ENCODE results near the gene SLC9A9.

Gene SLC9A9

DNA sequence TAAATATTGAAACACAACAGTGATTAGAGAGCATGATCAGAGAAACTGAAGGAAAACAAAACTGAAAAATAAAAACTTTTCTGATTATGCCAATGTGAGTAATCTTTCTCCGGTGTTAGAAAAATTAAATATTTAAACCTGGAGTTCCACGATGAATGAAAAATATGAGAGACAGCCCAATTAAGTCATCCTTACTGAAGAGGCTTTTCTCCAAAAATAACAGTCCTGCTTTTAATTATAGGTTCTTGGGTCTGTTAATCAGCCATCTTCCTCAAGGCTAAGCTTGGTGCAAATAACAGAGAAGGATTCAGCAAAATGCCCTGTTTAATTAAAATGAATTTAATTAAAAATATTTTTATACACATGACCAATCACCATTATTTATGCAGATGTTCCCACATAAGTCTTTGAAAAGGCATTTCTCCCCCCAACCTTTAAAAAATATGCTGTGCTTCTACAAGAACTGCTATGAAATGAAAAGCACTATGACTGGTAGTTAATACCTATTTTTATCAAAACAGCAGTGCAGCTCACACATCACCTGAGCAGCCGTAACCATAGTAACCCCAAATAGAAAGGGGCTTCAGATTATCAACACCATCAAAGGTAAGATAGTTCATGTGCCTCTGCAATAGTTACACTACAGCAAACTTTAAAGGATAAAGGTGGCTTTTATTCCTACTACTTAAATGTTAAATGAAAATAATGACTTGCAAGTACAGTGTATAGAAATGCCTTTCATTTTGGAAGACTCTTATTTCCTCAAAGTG lies 175.7 kb downstream of the SLC9A9 start:
- Mint-ChIP-seq H3K27me3 (no peaks in the 10 kb centered on the region), H3K27ac (peak overlapping the region in 1 of 2 donors; percentile 22)

DNA sequence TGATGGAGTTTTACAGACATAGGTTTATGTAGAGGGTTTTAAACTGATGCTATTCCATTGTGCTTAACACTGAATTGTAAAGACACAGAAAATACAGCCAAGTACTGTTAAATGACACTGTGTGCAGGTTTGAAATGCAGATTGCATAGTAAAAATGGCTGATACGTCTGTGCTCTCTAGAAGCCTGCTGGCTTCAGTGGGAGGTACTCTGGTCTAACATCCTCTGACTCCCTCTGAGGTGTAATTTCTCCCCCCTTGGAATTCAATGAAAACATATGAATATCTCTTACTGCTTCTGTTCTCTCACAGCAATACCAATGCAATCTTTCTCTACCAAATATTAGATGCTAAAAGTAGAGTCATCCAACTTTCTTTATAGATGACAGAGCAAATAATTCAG lies 176.6 kb downstream of the SLC9A9 start:
- Mint-ChIP-seq H3K27me3 (no peaks in the 10 kb centered on the region), H3K27ac (no peak overlapping the region), H3K9me3 (no peaks in the 10 kb centered on the region), H3K4me3 (no peak overlapping the region), H3K4me1 (peaks cover 26% of the 10 kb centered on the region)
- ATAC-seq = no peak
- no peak for DNase-seq

More for the DNA sequence above, 175.7 kb downstream of the SLC9A9 start:
- DNase-seq (no peak), ATAC-seq (no peak)
- H3K4me3 Mint-ChIP-seq = no peak overlapping the region
- H3K4me1 Mint-ChIP-seq = peaks cover 26% of the 10 kb centered on the region
- no peaks in the 10 kb centered on the region for H3K9me3 Mint-ChIP-seq

DNA sequence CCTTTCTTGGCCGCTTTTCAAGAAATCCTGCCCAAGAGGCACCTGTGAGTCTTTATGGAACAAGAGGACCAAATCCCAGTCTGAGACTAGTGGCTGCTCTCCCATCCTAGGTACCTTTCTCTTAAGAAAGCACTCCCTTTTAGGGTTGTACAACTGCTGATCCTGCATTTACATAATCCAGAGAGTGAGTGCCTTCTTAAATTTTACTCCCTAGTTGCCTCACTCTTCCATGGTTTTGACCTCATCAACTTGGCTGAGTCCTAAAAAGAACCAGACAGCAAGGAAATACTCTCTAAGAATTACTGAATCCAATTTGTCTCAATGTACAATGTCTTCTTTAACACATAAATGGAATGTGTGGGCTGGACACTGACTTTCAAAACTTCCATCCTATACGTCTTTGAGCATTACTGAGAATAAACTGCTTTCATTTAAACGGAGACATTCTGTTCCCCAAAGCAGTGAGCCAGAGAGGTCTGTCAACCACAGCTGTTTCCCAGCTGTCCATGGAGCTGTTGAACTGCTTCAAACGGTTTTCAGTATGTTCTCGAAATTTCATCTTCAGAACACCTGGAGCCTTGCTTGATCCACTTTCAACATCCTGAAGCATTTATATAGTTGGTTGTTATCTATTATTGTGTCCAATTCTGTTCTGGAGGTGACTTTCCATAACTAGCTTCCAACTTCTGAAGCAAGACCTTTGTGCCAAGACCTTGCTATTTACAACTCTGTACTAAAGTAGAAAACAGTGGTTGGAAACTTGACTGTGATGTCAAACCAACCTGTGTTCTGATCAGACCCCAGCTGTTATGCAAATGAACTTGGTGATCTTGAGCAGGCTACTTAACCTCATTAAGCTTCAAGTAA lies 179.1 kb downstream of the SLC9A9 start:
- ATAC-seq (peak; percentile 84), DNase-seq (no peak)
- Mint-ChIP-seq H3K4me3 (peak overlapping the region; percentile 5 to 53), H3K4me1 (peaks cover 23% of the 10 kb centered on the region), H3K27me3 (no peaks in the 10 kb centered on the region), H3K9me3 (peaks cover 0 to 7% of the 10 kb centered on the region in 2 donors), H3K27ac (no peak overlapping the region)

DNA sequence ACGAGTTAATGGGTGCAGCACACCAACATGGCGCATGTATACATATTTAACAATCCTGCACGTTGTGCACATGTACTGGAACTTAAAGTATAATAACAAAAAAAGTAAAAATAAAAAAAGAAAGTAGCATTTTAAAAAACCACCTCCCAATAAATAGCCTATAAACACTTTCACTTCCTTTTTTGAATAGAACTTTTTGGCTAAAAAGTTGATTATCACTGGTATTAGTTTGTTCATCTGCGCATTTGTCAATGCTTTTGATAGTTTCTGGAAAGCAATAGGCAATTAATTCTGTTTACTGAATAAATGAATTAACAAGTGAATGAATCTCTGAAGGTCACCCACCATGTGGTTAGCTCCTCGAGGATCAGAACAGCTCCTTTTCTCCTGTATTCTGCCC lies 179.9 kb downstream of the SLC9A9 start:
- Mint-ChIP-seq H3K9me3 (peaks cover 0 to 11% of the 10 kb centered on the region in 2 donors), H3K27me3 (no peaks in the 10 kb centered on the region), H3K4me1 (peaks cover 19% of the 10 kb centered on the region), H3K4me3 (no peak overlapping the region), H3K27ac (no peak overlapping the region)
- ATAC-seq (no peak), DNase-seq (no peak)

DNA sequence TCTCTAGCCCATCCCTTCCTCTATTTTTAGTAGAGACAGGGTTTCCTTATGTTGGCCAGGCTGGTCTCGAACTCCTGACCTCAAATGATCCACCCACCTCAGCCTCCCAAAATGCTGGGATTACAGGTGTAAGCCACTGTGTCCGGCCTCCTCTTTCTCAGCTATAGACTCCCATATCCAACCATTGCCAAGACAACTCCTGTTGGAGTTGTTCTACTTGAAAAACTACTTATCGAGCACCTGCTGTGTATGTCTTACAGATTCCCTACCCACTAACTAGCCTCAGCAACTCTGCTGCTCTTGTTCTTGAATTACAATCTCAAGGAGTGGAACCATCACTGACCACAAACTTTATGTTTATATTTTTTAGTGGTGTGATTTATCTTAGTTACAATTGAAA lies 186.6 kb downstream of the SLC9A9 start:
- Mint-ChIP-seq H3K4me3 (no peak overlapping the region), H3K4me1 (no peaks in the 10 kb centered on the region), H3K9me3 (peaks cover 0 to 12% of the 10 kb centered on the region in 2 donors), H3K27ac (no peak overlapping the region), H3K27me3 (no peaks in the 10 kb centered on the region)
- no peak for DNase-seq
- ATAC-seq = no peak

DNA sequence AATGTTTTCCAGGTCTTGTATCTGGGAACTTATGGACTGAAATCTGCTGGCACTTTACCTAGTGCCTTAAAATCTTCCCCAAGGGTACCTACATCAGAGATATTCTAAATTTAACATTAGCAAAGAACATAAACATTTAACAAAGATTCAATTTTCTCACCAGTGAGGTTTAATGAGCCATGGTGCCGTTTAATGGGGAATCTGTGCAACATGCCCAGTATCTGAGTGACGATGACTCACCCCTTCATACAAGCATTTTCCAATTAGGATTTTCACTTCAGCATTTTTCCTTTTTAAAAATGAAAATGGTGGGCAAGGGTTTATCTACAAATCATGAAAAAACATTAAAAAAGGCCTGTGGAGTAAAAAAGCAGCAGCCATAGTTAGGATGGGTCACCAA lies 189.4 kb downstream of the SLC9A9 start:
- no peaks in the 10 kb centered on the region for H3K4me1 Mint-ChIP-seq
- DNase-seq (no peak), ATAC-seq (no peak)
- H3K27me3 Mint-ChIP-seq = no peaks in the 10 kb centered on the region
- H3K4me3 Mint-ChIP-seq = no peak overlapping the region
- no peak overlapping the region for H3K27ac Mint-ChIP-seq
- peaks cover 0 to 5% of the 10 kb centered on the region in 2 donors for H3K9me3 Mint-ChIP-seq

DNA sequence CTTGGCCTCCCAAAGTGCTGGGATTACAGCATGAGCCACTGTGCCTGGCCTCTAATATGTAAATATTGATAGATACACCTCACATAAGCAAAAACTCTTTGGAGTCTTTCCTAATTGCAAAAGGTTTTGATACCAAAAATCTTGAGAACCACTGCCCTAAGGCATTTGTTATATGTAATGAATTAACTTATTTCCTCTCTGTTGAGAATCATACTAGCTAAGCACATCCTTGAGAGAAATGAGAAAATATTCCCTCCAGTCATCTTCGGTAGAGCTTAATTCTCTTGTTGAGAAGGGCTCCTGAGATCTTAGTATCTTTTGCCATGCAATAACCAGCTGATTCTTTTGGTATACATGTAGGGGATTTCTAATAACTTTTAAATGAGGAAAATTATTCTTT lies 190.2 kb downstream of the SLC9A9 start:
- ATAC-seq = no peak
- DNase-seq = no peak
- no peaks in the 10 kb centered on the region for H3K4me1 Mint-ChIP-seq
- no peaks in the 10 kb centered on the region for H3K9me3 Mint-ChIP-seq
- no peaks in the 10 kb centered on the region for H3K27me3 Mint-ChIP-seq
- H3K27ac Mint-ChIP-seq = no peak overlapping the region
- H3K4me3 Mint-ChIP-seq = no peak overlapping the region

DNA sequence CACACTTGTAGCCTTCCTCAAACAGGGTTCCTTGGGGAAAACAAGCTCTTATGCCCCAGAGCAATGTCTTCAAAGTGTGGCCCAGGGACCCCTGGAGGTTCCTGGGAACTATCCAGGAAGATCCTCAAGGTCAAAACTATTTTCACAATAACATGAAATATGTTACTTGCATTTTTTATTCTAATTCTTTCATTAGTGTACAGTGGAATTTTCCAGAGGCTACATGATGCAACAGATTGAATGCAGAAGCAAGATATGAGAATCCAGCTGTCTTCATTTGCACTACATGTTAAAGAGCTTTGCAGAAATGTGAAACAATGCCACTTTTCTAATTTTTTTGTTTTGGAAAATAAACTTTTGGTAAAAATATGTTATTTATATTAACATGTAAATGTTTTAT lies 190.9 kb downstream of the SLC9A9 start:
- ATAC-seq = no peak
- DNase-seq = no peak
- H3K27ac Mint-ChIP-seq = no peak overlapping the region
- H3K4me1 Mint-ChIP-seq = no peaks in the 10 kb centered on the region
- H3K4me3 Mint-ChIP-seq = no peak overlapping the region
- H3K27me3 Mint-ChIP-seq = no peaks in the 10 kb centered on the region
- no peaks in the 10 kb centered on the region for H3K9me3 Mint-ChIP-seq

DNA sequence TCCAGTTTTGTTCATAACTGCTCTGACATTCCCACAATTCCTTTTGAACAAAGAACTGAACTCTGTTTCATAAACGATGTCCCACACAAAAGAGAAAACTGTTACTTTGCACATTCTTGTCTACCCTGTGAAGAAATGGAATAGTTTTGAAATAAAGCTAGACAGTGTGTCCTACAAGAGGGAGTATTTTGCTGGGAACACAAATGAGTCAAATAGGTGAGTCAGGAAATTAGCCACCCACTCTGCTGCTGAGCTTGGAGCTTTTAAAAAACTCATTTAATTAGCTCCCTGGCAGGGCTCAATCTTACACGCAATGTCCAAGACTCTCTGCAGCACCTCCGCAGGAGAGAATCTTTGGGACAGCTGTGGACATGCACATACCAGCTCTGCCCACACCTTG lies 193.4 kb downstream of the SLC9A9 start:
- Mint-ChIP-seq H3K4me3 (no peak overlapping the region), H3K9me3 (no peaks in the 10 kb centered on the region), H3K4me1 (no peaks in the 10 kb centered on the region), H3K27me3 (no peaks in the 10 kb centered on the region), H3K27ac (no peak overlapping the region)
- no peak for ATAC-seq
- DNase-seq = no peak

DNA sequence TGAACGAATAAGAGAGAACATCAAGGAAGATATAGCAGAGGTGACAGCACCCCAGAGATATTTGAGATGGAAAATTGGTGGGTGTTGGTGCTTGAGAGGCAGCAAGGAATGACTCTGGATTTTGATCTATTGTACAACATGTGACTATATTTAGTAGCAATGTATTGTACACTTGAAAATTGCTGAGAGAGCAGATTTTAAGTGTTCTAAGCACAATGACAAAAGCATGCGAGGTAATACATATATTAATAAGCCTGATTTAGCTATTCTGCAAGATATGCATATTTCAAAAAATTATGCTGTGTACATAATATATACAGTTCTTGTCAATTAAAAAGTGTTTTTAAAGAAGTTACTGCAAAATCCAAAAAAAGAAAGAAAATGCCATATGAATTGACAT lies 194.3 kb downstream of the SLC9A9 start:
- Mint-ChIP-seq H3K9me3 (no peaks in the 10 kb centered on the region), H3K27ac (no peak overlapping the region), H3K4me3 (no peak overlapping the region), H3K4me1 (no peaks in the 10 kb centered on the region), H3K27me3 (no peaks in the 10 kb centered on the region)
- no peak for ATAC-seq
- no peak for DNase-seq

DNA sequence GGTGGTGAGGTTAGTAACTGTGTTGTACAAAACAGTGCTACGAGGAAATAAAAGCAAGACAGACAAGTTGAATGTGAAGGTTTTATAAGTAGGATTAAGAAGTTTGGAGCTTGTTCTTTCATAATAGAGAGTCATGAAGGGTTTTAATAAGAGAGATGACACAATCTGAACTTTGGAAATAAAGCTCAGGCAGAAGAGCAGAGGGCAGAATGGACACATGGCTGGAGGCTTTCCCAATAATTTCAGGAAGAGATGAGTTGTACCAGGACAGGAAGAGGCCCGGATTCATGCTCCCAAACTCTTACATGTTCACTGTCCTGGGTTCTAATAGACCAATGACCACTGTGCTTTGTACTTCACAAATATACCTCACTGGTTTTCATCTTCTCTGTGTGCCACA lies 194.8 kb downstream of the SLC9A9 start:
- DNase-seq (no peak), ATAC-seq (no peak)
- no peak overlapping the region for H3K27ac Mint-ChIP-seq

DNA sequence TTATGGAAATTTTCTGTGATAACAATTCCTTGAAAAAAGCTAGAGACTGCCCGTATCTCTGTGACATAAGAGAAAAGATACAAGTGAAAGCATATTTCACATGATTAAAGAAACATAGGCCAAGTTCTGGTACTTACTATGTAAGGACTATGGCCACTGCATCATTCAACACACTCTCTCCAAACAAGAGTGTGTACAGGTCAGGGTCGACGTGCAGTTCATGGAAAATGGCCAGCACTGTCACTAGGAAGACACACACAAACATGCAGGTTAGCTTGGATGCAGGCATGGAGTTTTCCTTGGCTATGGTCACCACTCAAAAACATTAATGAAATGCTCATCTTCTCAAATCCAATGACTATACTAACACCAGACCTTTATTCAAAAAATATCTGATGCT lies 196.2 kb downstream of the SLC9A9 start:
- DNase-seq (no peak), ATAC-seq (no peak)
- H3K9me3 Mint-ChIP-seq = no peaks in the 10 kb centered on the region
- H3K4me3 Mint-ChIP-seq = no peak overlapping the region
- no peak overlapping the region for H3K27ac Mint-ChIP-seq
- H3K4me1 Mint-ChIP-seq = no peaks in the 10 kb centered on the region
- H3K27me3 Mint-ChIP-seq = no peaks in the 10 kb centered on the region

More for the DNA sequence above, 194.8 kb downstream of the SLC9A9 start:
- Mint-ChIP-seq H3K9me3 (no peaks in the 10 kb centered on the region), H3K4me1 (no peaks in the 10 kb centered on the region), H3K4me3 (no peak overlapping the region), H3K27me3 (no peaks in the 10 kb centered on the region)

DNA sequence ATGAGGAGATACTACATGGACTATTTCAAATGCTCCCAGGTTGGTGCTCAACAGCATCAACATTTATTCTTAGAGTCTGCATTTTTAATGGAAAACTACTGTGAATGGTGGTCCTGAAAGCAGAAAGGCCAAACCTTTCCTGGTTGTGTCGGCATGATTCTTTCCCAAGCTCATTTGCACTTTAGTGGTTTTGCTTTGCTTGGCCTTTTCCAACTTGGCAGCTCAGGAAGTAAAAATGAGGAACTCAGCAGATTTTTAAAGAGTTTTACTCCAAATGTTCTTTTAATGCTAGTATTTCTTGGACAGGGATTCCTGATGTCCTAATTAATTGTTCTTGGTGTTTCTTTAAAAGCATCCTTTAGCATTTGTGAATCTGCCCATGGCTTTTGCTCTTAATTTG lies 197.4 kb downstream of the SLC9A9 start:
- H3K4me3 Mint-ChIP-seq = no peak overlapping the region
- H3K27me3 Mint-ChIP-seq = no peaks in the 10 kb centered on the region
- no peaks in the 10 kb centered on the region for H3K4me1 Mint-ChIP-seq
- no peaks in the 10 kb centered on the region for H3K9me3 Mint-ChIP-seq
- ATAC-seq = no peak
- no peak for DNase-seq
- H3K27ac Mint-ChIP-seq = no peak overlapping the region

DNA sequence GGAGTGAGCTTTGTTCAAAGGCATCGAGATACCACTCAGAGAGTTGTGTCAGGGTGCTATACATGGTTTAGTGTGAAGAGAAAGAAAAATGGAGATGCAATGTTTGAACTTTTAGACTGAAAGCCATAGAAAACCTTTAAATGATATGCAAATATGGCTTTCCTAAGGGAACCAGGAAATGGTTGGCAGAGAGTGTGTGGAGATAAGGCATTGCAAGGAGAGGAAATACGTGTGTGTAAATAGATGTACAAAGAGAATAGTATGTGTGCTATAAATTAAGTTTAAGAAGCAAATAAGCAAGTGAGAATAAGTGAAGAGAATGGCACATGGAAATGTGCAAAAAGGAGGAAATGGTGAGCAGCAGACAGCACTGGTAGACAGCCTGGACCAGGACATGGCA lies 198.1 kb downstream of the SLC9A9 start:
- no peak for DNase-seq
- peak overlapping the region in 1 of 2 donors; percentile 29 for H3K27ac Mint-ChIP-seq
- no peaks in the 10 kb centered on the region for H3K4me1 Mint-ChIP-seq
- no peaks in the 10 kb centered on the region for H3K27me3 Mint-ChIP-seq
- no peak overlapping the region for H3K4me3 Mint-ChIP-seq
- ATAC-seq = no peak
- no peaks in the 10 kb centered on the region for H3K9me3 Mint-ChIP-seq

DNA sequence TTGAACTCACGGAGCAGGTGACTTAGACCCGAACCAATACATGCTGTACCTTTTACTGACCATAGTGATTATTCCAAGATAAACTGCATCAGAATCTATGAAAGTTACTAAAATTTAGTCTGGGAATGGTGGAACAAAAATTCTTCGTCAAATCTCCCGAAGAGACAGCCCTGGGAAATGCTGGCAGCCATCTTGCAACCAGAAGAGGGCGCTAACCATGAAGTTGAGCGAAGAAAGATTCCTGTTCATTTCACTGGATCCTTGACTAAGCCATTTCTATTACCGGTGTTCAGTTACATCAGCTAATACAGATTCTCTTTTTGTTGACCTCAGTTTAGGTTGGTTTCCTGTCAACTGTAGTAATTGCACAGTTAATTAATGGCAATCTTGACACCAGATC lies 199.6 kb downstream of the SLC9A9 start:
- DNase-seq (no peak), ATAC-seq (no peak)
- Mint-ChIP-seq H3K27ac (no peak overlapping the region), H3K9me3 (no peaks in the 10 kb centered on the region), H3K4me1 (no peaks in the 10 kb centered on the region), H3K4me3 (no peak overlapping the region), H3K27me3 (no peaks in the 10 kb centered on the region)

DNA sequence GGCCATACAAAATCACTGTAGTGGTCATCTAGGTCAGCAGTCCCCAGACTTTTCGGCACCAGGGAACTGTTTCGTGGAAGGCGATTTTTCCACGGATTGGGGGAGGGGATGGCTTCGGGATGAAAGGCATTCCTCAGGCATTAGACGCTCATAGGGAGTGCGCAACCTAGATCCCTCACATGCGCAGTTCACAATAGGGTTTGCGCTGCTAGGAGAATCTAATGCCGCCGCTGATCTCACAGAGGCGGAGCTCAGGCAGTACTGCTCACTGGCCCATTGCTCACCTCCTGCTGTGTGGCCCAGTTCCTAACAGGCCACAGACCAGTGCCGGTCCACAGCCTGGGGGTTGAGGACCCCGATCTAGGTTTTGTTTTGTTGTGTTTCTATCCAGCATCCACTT lies 200.1 kb downstream of the SLC9A9 start:
- DNase-seq (no peak), ATAC-seq (no peak)
- Mint-ChIP-seq H3K4me1 (no peaks in the 10 kb centered on the region), H3K9me3 (no peaks in the 10 kb centered on the region), H3K4me3 (no peak overlapping the region), H3K27ac (no peak overlapping the region), H3K27me3 (no peaks in the 10 kb centered on the region)

Measured in stimulated activated naive CD8-positive, alpha-beta T cell treated with anti-CD3 and anti-CD28 coated beads, Interleukin-15, amount 100 ng/mL, for 72 hours (primary cell).